Esophagus (tissue), 2 donors: ENCODE data around the gene PTPRH. TPM values are rescaled to one million over a fixed set of nuclear protein-coding genes. Genes with fewer than 3 reads are reported as not detected.

Experiments
- H3K27ac ChIP-seq, 2 donors: one replicate each; pipeline ENCODE4 v1.5.1; 2013; ENCODE audit warnings: low read depth in 2 of 2, mild to moderate bottlenecking in 2 of 2, inconsistent platforms in 1 of 2, low read length in 1 of 2, moderate library complexity in 1 of 2
- H3K27me3 ChIP-seq, 2 donors: one replicate each; pipeline ENCODE4 v1.6.1; 2013; ENCODE audit warnings: low read length in 2 of 2, control low read depth in 1 of 2, mild to moderate bottlenecking in 1 of 2; ENCODE audit not compliant: insufficient read depth in 2 of 2, control insufficient read depth in 1 of 2
- H3K36me3 ChIP-seq, 2 donors: one replicate each; pipeline ENCODE4 v1.6.1; 2013; ENCODE audit warnings: low read length in 1 of 2; ENCODE audit not compliant: control insufficient read depth in 2 of 2, insufficient read depth in 2 of 2
- H3K4me1 ChIP-seq, 2 donors: one replicate each; pipeline ENCODE4 v1.6.1; 2013; ENCODE audit warnings: low read length in 1 of 2; ENCODE audit not compliant: control insufficient read depth in 2 of 2, insufficient read depth in 2 of 2
- H3K4me3 ChIP-seq, 2 donors: one replicate each; pipeline ENCODE4 v1.5.1; 2013; ENCODE audit warnings: low read length in 2 of 2, mild to moderate bottlenecking in 2 of 2, low read depth in 1 of 2, moderate library complexity in 1 of 2
- H3K9me3 ChIP-seq, 2 donors: one replicate each; pipeline ENCODE4 v1.6.1; 2013; ENCODE audit warnings: mild to moderate bottlenecking in 2 of 2, low read depth in 1 of 2, low read length in 1 of 2, moderate library complexity in 1 of 2; ENCODE audit not compliant: control insufficient read depth in 2 of 2, insufficient read depth in 1 of 2
- WGBS, 2 donors: extraction: QIAGEN DNeasy Blood & Tissue Kit; methylation state at CpG; one replicate each; pipeline ENCODE4 v1.1.7; 2013; 5-methylcytosine and 5-hydroxymethylcytosine counted together
- polyA plus RNA-seq, 2 donors: library from polyadenylated mRNA; stranded (reverse); fragments of 200-250 nt; gene quantifications; one replicate each; pipeline ENCODE4 v1.2.3, GENCODE V29; 2013
- donor health status: healthy with polysubstance abuse.
- donor health status: Bipolar disorder and iron deficiency.

PTPRH gene
- polyA plus RNA-seq, 2 donors, result 0.10 to 0.19 TPM

DNA sequence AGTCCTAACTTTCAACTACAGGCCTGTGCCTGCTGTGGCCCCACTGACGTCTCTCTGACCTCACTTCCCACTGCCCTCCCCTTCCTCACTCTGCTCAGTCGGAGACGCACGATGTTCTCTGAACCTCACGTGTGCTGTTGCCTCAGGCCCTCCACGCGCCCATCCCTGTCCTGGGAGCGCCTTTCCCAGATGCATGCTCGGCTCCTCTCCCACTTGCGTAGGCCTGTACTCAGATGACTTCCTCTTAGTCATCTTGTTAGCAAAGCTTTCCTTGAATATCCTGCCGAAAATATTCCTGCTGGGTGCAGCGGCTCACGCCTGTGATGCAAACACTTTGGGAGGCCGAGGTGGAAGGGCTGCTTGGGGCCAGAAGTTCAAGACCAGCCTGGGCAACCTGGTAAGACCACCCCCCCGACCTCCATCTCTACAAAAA is 19.9 kb downstream of the PTPRH start:
- H3K9me3 ChIP-seq, result no peaks in the 10 kb centered on the region
- H3K27ac ChIP-seq, result peak overlapping the region in 1 of 2 donors; percentile 64

GRCh38 chr19:55188625-55189024 is 20.7 kb downstream of the PTPRH start:
- Histone ChIP-seq H3K27me3 (no peaks in the 10 kb centered on the region), H3K9me3 (no peaks in the 10 kb centered on the region), H3K36me3 (no peaks in the 10 kb centered on the region), H3K4me1 (no peaks in the 10 kb centered on the region), H3K4me3 (no peak overlapping the region), H3K27ac (peak overlapping the region; percentile 17 to 75)
- WGBS, 2 donors, result 50 to 55% methylated on average over 8 of the region's 8 CpGs

More for the DNA sequence above, 19.9 kb downstream of the PTPRH start:
- WGBS, 2 donors, result 37 to 54% methylated on average over 15 of the region's 15 CpGs
- Histone ChIP-seq H3K27me3 (no peaks in the 10 kb centered on the region), H3K4me1 (no peaks in the 10 kb centered on the region), H3K4me3 (no peak overlapping the region), H3K36me3 (no peaks in the 10 kb centered on the region)

DNA sequence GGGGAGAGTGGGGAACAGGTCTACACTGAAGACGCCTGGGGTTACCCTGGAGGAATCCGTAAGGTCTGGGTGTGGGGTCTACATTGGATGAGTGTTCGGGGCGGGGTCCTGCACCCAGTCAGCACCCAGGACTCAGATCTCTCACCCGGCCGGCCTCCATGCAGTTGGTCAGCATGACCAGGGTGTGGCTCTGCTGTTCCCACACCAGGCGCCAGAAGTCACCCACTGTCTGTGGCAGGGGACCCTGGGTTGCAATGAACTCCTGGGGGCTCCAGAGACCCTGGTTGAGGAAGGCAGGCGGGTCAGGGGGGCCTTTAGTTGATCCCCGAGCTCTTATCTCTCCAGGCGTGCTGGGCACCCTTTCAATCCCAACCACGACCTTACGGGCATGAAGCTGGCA is 23.2 kb downstream of the PTPRH start:
- Histone ChIP-seq H3K4me3 (no peak overlapping the region), H3K27me3 (peaks cover 0 to 3% of the 10 kb centered on the region in 2 donors), H3K27ac (no peak overlapping the region), H3K4me1 (no peaks in the 10 kb centered on the region), H3K9me3 (peaks cover 0 to 6% of the 10 kb centered on the region in 2 donors), H3K36me3 (no peaks in the 10 kb centered on the region)
- WGBS, 2 donors, result 81 to 83% methylated on average over 12 of the region's 12 CpGs

DNA sequence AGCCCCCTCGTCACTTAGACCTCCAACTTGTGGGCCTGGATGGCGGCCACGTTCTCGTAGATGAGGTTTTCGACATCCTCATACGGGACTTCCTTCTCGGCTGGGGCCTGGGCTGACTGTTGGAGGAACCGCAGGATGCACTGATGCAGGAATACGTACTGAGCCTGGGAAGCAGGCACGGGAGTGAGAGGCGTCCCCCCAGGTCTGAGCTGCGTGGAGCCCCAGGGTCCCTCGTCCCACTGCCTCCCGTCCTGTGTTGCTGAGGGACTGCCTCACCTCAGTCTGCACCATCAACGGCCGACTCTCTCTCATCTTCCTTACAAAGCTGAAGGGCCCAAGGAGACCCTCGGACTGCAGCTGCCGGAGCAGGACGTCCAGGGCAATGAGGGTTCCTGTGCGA is 27.6 kb downstream of the PTPRH start:
- H3K4me1 ChIP-seq, result peaks cover 9 to 11% of the 10 kb centered on the region in 2 donors
- H3K36me3 ChIP-seq, result no peaks in the 10 kb centered on the region
- no peak overlapping the region for H3K27ac ChIP-seq
- no peak overlapping the region for H3K4me3 ChIP-seq
- H3K9me3 ChIP-seq, result peaks cover 0 to 12% of the 10 kb centered on the region in 2 donors
- WGBS, 2 donors, result 73 to 78% methylated on average over 20 of the region's 20 CpGs
- H3K27me3 ChIP-seq, result peaks cover 0 to 10% of the 10 kb centered on the region in 2 donors

DNA sequence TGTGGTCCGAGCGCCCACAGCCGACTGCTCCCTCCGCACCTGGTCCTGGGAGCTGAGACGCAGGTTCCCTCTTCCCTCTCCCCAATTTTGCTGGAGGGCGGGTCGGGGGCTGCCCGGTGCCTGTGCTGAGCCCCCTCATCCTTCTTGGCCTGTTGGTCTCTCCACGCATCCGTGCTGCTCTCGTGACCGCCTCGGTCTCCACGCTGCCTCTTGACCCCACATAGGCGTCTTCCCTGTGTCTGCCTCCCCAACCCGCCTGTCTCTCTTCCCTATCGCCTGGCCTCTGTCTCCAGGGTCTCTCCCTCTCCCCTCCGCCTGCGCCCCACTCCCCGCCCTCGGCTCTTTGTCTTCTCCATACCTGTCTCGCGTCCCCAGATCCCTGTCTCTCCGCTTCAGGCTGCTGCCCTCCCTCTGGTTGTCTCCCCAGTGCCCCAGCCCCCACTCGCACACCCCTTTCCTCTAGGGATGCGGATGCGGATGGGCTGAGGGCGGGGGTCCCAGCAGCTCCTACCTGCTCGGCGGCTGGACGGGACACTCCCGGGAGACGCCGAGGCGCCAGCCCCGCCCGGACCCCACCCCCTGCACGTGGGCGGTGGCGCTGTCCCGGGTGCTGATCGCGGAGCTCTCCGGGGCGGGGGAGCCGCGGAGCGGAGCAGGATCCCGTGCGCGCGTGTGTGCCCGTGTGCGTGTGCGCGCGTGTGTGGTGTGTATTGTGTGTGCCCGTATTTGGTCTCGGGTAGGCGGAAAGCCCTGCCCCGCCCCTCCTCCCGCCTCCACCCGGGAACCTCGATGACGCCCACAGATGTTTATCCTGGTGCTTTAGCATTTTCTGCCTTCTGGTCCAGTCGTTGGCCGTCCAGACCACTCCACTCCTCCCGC is 29.5 kb downstream of the PTPRH start, which contains the start of gene SYT5:
TSS of gene SYT5 (minus strand) at position 684 of the 879 bp plus-strand sequence. CDS start 1,248 bp downstream, outside the sequence.
- peaks cover 0 to 12% of the 10 kb centered on the region in 2 donors for H3K9me3 ChIP-seq
- H3K36me3 ChIP-seq, result no peaks in the 10 kb centered on the region
- H3K27ac ChIP-seq, result no peak within 1 kb of the TSS
- H3K4me3 ChIP-seq, result peak within 1 kb of the TSS in 1 of 2 donors; percentile 8
- peaks cover 9 to 11% of the 10 kb centered on the region in 2 donors for H3K4me1 ChIP-seq
- 3% methylated on average over 53 to 68 of the region's 68 CpGs for WGBS, 2 donors
- peaks cover 0 to 10% of the 10 kb centered on the region in 2 donors for H3K27me3 ChIP-seq

GRCh38 chr19:55178781-55179599 is 30.3 kb downstream of the PTPRH start:
- H3K27ac ChIP-seq, result no peak overlapping the region
- 5 to 6% methylated on average over 58 to 61 of the region's 61 CpGs for WGBS, 2 donors
- peaks cover 9 to 11% of the 10 kb centered on the region in 2 donors for H3K4me1 ChIP-seq
- H3K4me3 ChIP-seq, result peak overlapping the region in 1 of 2 donors; percentile 8
- H3K9me3 ChIP-seq, result peaks cover 0 to 12% of the 10 kb centered on the region in 2 donors
- H3K27me3 ChIP-seq, result peaks cover 0 to 13% of the 10 kb centered on the region in 2 donors
- H3K36me3 ChIP-seq, result no peaks in the 10 kb centered on the region

DNA sequence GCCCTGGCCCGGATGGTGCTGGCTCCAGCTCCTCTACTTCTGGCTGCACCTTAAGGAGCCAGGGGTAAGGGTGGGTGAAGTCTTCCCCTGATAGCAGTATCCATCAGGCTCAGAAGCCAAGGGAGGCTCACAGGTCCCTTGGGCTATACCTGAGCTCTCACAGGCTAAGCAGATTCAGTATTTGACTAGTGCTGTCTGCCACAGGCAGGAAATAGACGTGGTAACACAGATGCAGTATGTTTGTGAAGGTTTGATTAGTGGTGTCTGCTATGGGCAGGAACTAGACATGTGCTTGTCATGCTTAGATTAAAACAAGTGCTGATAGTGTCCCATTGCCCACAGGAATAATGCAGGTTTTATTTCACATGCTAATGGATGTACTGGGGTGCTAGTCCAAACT is 33.2 kb downstream of the PTPRH start:
- Histone ChIP-seq H3K27me3 (peaks cover 0 to 17% of the 10 kb centered on the region in 2 donors), H3K9me3 (peaks cover 0 to 6% of the 10 kb centered on the region in 2 donors), H3K36me3 (no peaks in the 10 kb centered on the region), H3K4me1 (peaks cover 11 to 12% of the 10 kb centered on the region in 2 donors), H3K27ac (no peak overlapping the region), H3K4me3 (no peak overlapping the region)
- 29% methylated on average over 2 of the region's 2 CpGs for WGBS, 2 donors

GRCh38 chr19:55175117-55175867 is 34.0 kb downstream of the PTPRH start:
- H3K4me1 ChIP-seq, result peaks cover 11 to 12% of the 10 kb centered on the region in 2 donors
- H3K27me3 ChIP-seq, result peaks cover 0 to 17% of the 10 kb centered on the region in 2 donors
- no peak overlapping the region for H3K27ac ChIP-seq
- 53 to 65% methylated on average over 43 of the region's 43 CpGs for WGBS, 2 donors
- peaks cover 0 to 5% of the 10 kb centered on the region in 2 donors for H3K9me3 ChIP-seq
- no peaks in the 10 kb centered on the region for H3K36me3 ChIP-seq
- H3K4me3 ChIP-seq, result no peak overlapping the region
